ENCODE results near the gene SKOR1.

The SKOR1 gene

GRCh38 chr15:67808821-67809220, 16.5 kb upstream of the SKOR1 start:
- H3K9me3 ChIP-seq (ENCODE audit: control insufficient read depth in 1 of 2, low read length in 2 of 2): no peaks in the 10 kb centered on the region
- H3K27me3 ChIP-seq (ENCODE audit: low read depth, low read length): no peaks in the 10 kb centered on the region
- no peak overlapping the region for H3K4me3 ChIP-seq (ENCODE audit: low read depth in 1 of 2, low read length in 2 of 2)
- no peak overlapping the region for H3K27ac ChIP-seq (ENCODE audit: low read length)
- peaks cover 0 to 12% of the 10 kb centered on the region in 2 donors for H3K36me3 ChIP-seq (ENCODE audit: control insufficient read depth in 1 of 2, insufficient read depth in 2 of 2, low read length in 2 of 2)
- H3K4me1 ChIP-seq (ENCODE audit: control insufficient read depth in 1 of 2, insufficient read depth in 2 of 2, low read length in 2 of 2): no peaks in the 10 kb centered on the region

DNA sequence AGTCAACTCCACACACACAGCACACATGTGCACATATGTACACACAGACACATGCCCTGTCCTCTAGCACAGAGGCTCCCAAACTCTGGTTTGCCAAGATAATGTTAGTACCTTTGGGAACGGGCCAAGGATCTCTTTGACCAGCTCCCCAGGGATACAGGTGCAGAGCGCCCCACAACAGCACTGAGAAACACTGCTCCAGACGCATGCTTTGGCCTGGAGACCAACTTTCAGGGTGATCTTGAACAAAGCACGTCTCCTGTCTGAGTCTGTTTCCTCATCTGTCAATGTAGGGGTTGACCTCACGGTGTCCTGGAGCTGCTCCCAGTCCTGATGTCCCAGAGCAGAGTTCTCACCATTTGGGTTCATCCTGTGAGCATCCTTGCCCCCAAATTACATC, 15.9 kb upstream of the SKOR1 start:
- H3K4me1 ChIP-seq (ENCODE audit: control insufficient read depth in 1 of 2, insufficient read depth in 2 of 2, low read length in 2 of 2): no peaks in the 10 kb centered on the region

DNA sequence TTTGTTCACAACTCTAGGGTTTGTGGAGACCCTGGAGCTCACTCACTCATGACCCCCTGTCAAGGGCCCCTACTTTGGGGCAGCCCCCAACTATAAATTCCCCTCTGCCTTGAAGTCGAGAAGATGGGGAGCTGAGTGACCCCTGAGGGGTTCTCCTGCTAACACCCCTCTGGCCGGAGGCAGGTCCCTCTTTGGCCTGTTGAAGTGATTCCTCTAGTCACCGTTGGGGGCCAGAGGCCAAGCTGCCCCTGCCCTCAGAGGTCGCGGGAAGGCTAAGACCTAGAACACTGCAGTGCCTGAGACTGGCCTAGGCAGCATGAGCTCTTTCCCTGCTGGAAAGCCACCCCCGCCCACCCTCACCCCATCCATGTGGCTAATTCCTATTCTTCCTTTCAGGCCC, 15.4 kb upstream of the SKOR1 start:
- Histone ChIP-seq H3K9me3 (ENCODE audit: control insufficient read depth in 1 of 2, low read length in 2 of 2) (peaks cover 0 to 2% of the 10 kb centered on the region in 2 donors), H3K4me3 (ENCODE audit: low read depth in 1 of 2, low read length in 2 of 2) (no peak overlapping the region), H3K4me1 (ENCODE audit: control insufficient read depth in 1 of 2, insufficient read depth in 2 of 2, low read length in 2 of 2) (no peaks in the 10 kb centered on the region), H3K36me3 (ENCODE audit: control insufficient read depth in 1 of 2, insufficient read depth in 2 of 2, low read length in 2 of 2) (peaks cover 0 to 12% of the 10 kb centered on the region in 2 donors), H3K27me3 (ENCODE audit: low read depth, low read length) (no peaks in the 10 kb centered on the region), H3K27ac (ENCODE audit: low read length) (no peak overlapping the region)

More for the DNA sequence above, 15.9 kb upstream of the SKOR1 start:
- H3K4me3 ChIP-seq (ENCODE audit: low read depth in 1 of 2, low read length in 2 of 2): no peak overlapping the region
- no peaks in the 10 kb centered on the region for H3K9me3 ChIP-seq (ENCODE audit: control insufficient read depth in 1 of 2, low read length in 2 of 2)
- H3K27ac ChIP-seq (ENCODE audit: low read length): no peak overlapping the region
- H3K36me3 ChIP-seq (ENCODE audit: control insufficient read depth in 1 of 2, insufficient read depth in 2 of 2, low read length in 2 of 2): peaks cover 0 to 12% of the 10 kb centered on the region in 2 donors
- no peaks in the 10 kb centered on the region for H3K27me3 ChIP-seq (ENCODE audit: low read depth, low read length)

- no peak overlapping the region for H3K27ac ChIP-seq (ENCODE audit: low read length)
- peaks cover 0 to 10% of the 10 kb centered on the region in 2 donors for H3K36me3 ChIP-seq (ENCODE audit: control insufficient read depth in 1 of 2, insufficient read depth in 2 of 2, low read length in 2 of 2)
- H3K9me3 ChIP-seq (ENCODE audit: control insufficient read depth in 1 of 2, low read length in 2 of 2): peaks cover 5 to 14% of the 10 kb centered on the region in 2 donors
- H3K4me3 ChIP-seq (ENCODE audit: low read depth in 1 of 2, low read length in 2 of 2): no peak overlapping the region
- H3K27me3 ChIP-seq (ENCODE audit: low read depth, low read length): no peaks in the 10 kb centered on the region
- H3K4me1 ChIP-seq (ENCODE audit: control insufficient read depth in 1 of 2, insufficient read depth in 2 of 2, low read length in 2 of 2): no peaks in the 10 kb centered on the region
Observed at GRCh38 chr15:67812241-67812644, 13.1 kb upstream of the SKOR1 start.

DNA sequence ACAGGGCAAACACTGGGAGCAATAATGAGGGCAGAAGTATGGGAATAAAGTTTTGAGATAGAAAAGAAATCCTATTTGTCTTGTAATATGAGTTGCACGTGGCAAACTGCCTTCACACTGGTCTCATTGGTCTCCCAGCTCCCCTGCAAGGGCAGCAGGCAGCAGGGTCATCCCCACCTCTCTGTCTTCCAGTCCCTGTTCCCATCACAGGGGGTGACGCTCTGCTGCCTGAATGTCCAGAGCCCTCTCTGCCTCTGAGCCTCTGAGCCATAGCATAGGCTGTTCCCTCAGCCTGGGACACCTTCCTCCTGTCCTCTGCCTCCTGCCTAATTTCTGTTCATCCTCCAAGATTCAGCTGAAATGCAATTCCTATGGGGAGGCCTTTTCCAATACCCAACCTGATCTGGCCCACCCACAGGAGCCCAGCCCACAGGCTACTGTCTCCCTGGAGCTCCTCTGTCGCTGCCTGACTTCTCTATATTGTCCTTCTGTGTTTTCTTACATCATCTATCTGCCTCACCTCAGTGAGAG, 12.1 kb upstream of the SKOR1 start:
- Histone ChIP-seq H3K4me3 (ENCODE audit: low read depth in 1 of 2, low read length in 2 of 2) (no peak overlapping the region), H3K27ac (ENCODE audit: low read length) (no peak overlapping the region), H3K27me3 (ENCODE audit: low read depth, low read length) (peaks cover 3% of the 10 kb centered on the region), H3K9me3 (ENCODE audit: control insufficient read depth in 1 of 2, low read length in 2 of 2) (peaks cover 5 to 14% of the 10 kb centered on the region in 2 donors), H3K4me1 (ENCODE audit: control insufficient read depth in 1 of 2, insufficient read depth in 2 of 2, low read length in 2 of 2) (no peaks in the 10 kb centered on the region), H3K36me3 (ENCODE audit: control insufficient read depth in 1 of 2, insufficient read depth in 2 of 2, low read length in 2 of 2) (peaks cover 0 to 10% of the 10 kb centered on the region in 2 donors)

- H3K4me1 ChIP-seq (ENCODE audit: control insufficient read depth in 1 of 2, insufficient read depth in 2 of 2, low read length in 2 of 2): no peaks in the 10 kb centered on the region
- no peak overlapping the region for H3K27ac ChIP-seq (ENCODE audit: low read length)
- no peak overlapping the region for H3K4me3 ChIP-seq (ENCODE audit: low read depth in 1 of 2, low read length in 2 of 2)
- H3K36me3 ChIP-seq (ENCODE audit: control insufficient read depth in 1 of 2, insufficient read depth in 2 of 2, low read length in 2 of 2): peaks cover 0 to 6% of the 10 kb centered on the region in 2 donors
- peaks cover 5 to 14% of the 10 kb centered on the region in 2 donors for H3K9me3 ChIP-seq (ENCODE audit: control insufficient read depth in 1 of 2, low read length in 2 of 2)
- H3K27me3 ChIP-seq (ENCODE audit: low read depth, low read length): peaks cover 16% of the 10 kb centered on the region
Observed at GRCh38 chr15:67815036-67815592, 10.2 kb upstream of the SKOR1 start.

GRCh38 chr15:67816668-67817067, 8.6 kb upstream of the SKOR1 start:
- Histone ChIP-seq H3K27me3 (ENCODE audit: low read depth, low read length) (peaks cover 32% of the 10 kb centered on the region), H3K4me1 (ENCODE audit: control insufficient read depth in 1 of 2, insufficient read depth in 2 of 2, low read length in 2 of 2) (peaks cover 0 to 4% of the 10 kb centered on the region in 2 donors), H3K36me3 (ENCODE audit: control insufficient read depth in 1 of 2, insufficient read depth in 2 of 2, low read length in 2 of 2) (peaks cover 0 to 6% of the 10 kb centered on the region in 2 donors), H3K27ac (ENCODE audit: low read length) (no peak overlapping the region), H3K4me3 (ENCODE audit: low read depth in 1 of 2, low read length in 2 of 2) (no peak overlapping the region), H3K9me3 (ENCODE audit: control insufficient read depth in 1 of 2, low read length in 2 of 2) (peaks cover 5 to 14% of the 10 kb centered on the region in 2 donors)

- no peak overlapping the region for H3K27ac ChIP-seq (ENCODE audit: low read length)
- H3K4me1 ChIP-seq (ENCODE audit: control insufficient read depth in 1 of 2, insufficient read depth in 2 of 2, low read length in 2 of 2): peaks cover 0 to 18% of the 10 kb centered on the region in 2 donors
- peaks cover 5 to 14% of the 10 kb centered on the region in 2 donors for H3K9me3 ChIP-seq (ENCODE audit: control insufficient read depth in 1 of 2, low read length in 2 of 2)
- H3K4me3 ChIP-seq (ENCODE audit: low read depth in 1 of 2, low read length in 2 of 2): no peak overlapping the region
- peaks cover 0 to 6% of the 10 kb centered on the region in 2 donors for H3K36me3 ChIP-seq (ENCODE audit: control insufficient read depth in 1 of 2, insufficient read depth in 2 of 2, low read length in 2 of 2)
- peaks cover 45% of the 10 kb centered on the region for H3K27me3 ChIP-seq (ENCODE audit: low read depth, low read length)
Observed at GRCh38 chr15:67818464-67818863, 6.8 kb upstream of the SKOR1 start.

GRCh38 chr15:67819636-67820035, 5.7 kb upstream of the SKOR1 start:
- Histone ChIP-seq H3K4me1 (ENCODE audit: control insufficient read depth in 1 of 2, insufficient read depth in 2 of 2, low read length in 2 of 2) (peaks cover 0 to 25% of the 10 kb centered on the region in 2 donors), H3K27me3 (ENCODE audit: low read depth, low read length) (peaks cover 57% of the 10 kb centered on the region)

DNA sequence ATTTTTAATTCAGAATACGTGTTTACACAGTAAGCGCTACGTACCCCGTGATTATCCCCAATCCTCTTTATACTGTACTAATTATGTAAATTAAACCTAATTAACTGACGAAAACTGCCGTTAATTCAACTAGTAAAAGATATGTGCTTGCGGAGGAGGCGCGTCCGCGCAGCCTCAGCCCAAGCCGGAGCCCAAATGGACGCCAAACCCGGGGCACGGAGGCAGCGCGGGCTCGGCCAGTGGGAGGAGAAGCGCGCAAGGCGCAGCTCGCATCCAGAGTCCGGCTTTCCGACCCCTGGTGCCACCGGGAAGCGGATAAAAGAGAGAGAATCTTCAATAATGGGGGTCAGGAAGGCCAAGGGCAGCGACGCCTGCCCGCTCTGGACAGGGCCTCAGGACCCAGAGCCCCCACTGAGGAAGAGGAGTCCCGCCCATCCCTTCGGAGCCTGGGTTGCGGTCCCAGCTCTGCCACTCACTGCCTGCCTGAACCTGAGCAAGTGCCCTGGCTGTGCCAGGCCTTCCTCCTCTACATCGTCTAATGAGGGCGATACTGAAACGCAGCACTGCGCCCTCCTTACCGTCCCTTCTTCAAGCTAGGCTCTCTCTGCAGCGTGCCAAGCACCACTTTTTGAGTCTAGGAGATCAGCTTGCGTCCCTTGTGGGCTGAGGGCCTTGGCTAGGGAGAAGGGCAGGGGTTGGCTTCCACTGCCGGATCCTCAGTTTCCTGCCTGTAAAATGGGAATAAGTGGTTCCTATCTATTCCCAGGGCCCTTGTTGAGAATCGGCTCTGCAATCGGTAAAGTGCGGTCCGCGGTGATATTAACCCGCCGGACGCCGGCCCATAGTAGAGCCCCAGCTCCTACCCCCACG, 5.0 kb upstream of the SKOR1 start:
- peaks cover 61% of the 10 kb centered on the region for H3K27me3 ChIP-seq (ENCODE audit: low read depth, low read length)

More at GRCh38 chr15:67819636-67820035, 5.7 kb upstream of the SKOR1 start:
- Histone ChIP-seq H3K4me3 (ENCODE audit: low read depth in 1 of 2, low read length in 2 of 2) (no peak overlapping the region), H3K36me3 (ENCODE audit: control insufficient read depth in 1 of 2, insufficient read depth in 2 of 2, low read length in 2 of 2) (peaks cover 0 to 6% of the 10 kb centered on the region in 2 donors), H3K27ac (ENCODE audit: low read length) (no peak overlapping the region), H3K9me3 (ENCODE audit: control insufficient read depth in 1 of 2, low read length in 2 of 2) (peaks cover 5 to 14% of the 10 kb centered on the region in 2 donors)

DNA sequence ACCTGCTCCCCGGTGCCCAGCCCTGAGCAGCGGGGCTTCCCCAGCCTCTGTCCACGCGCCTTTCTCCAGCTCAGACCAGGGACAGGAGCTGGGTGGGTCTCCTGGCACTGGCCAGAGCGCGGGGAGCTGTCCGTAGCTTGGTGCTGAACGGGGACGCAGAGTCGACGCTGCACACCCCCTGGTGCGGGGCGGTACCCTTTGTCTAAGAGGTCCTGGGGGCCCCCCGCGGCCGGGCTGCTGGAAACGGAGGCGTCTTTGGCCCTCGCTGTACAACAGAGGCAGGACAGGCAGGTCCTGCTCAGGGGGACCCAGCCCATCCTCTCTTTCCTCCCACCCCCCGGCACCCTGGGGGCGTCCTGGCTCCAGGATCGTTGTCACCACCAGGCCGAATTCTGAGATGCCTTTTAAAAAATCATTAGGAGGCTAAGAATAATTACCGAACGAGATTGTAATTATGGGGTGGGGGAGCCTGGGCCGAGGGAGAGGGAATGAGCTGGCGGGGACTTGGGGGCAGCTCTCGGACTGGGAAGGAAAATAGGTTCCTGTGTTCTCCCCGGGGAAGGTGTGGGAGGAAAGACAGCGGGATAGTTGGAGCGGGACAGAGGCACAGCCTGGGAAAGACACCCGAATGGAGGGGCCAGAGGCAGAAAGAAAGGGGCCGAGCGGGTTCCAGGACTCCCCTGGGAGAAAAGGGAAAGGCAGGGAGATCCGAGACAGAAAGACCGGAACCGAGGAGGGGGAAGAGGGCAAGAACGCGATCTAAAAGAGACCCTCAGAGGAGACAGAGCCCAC, 4.1 kb upstream of the SKOR1 start:
- H3K4me1 ChIP-seq (ENCODE audit: control insufficient read depth in 1 of 2, insufficient read depth in 2 of 2, low read length in 2 of 2): peaks cover 0 to 40% of the 10 kb centered on the region in 2 donors
- H3K4me3 ChIP-seq (ENCODE audit: low read depth in 1 of 2, low read length in 2 of 2): no peak overlapping the region
- peaks cover 70% of the 10 kb centered on the region for H3K27me3 ChIP-seq (ENCODE audit: low read depth, low read length)
- H3K36me3 ChIP-seq (ENCODE audit: control insufficient read depth in 1 of 2, insufficient read depth in 2 of 2, low read length in 2 of 2): no peaks in the 10 kb centered on the region
- H3K9me3 ChIP-seq (ENCODE audit: control insufficient read depth in 1 of 2, low read length in 2 of 2): no peaks in the 10 kb centered on the region
- no peak overlapping the region for H3K27ac ChIP-seq (ENCODE audit: low read length)

More for the DNA sequence above, 5.0 kb upstream of the SKOR1 start:
- Histone ChIP-seq H3K4me3 (ENCODE audit: low read depth in 1 of 2, low read length in 2 of 2) (no peak overlapping the region), H3K36me3 (ENCODE audit: control insufficient read depth in 1 of 2, insufficient read depth in 2 of 2, low read length in 2 of 2) (peaks cover 0 to 6% of the 10 kb centered on the region in 2 donors), H3K9me3 (ENCODE audit: control insufficient read depth in 1 of 2, low read length in 2 of 2) (peaks cover 4 to 7% of the 10 kb centered on the region in 2 donors), H3K4me1 (ENCODE audit: control insufficient read depth in 1 of 2, insufficient read depth in 2 of 2, low read length in 2 of 2) (peaks cover 0 to 32% of the 10 kb centered on the region in 2 donors), H3K27ac (ENCODE audit: low read length) (no peak overlapping the region)
